ENCODE data around the gene RRM2. TPM values are rescaled to one million over a fixed set of nuclear protein-coding genes. Genes with fewer than 3 reads are reported as not detected.
A peak's percentile ranks its signal among the peaks of the same experiment; 100 is the strongest.

RRM2 gene
- total RNA-seq, 1 experiment from 2014 or later, result 22.6 TPM

DNA sequence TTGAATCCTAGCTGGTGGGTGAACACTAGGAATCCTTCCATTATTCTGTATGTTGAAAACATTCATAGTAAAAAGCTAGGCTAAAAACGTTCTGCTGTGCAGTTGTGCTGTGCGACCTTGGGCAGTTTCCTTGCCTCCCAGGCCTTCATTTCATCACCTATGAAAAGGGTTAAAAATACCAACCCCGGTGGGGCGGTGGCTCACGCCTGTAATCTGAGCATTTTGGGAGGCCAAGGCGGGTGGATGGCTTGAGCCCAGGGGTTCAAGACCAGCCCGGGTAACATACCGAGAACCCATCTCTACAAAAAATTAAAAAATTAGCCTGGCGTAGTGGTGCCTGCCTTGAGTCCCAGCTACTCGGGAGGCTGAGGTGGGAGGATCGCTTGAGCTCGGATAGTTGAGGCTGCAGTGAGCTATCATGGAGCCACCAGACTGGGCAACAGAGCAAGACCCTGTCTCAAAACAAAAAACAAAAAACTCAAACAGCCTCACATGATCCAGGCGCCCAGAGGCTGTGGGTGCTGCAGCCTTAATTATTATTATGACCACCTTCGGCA lies 2.9 kb upstream of the RRM2 start:
- H3K9ac ChIP-seq (ENCODE audit: low read length), result peak overlapping the region; percentile 87
- H3K27ac ChIP-seq (ENCODE audit: low read length), result peak overlapping the region; percentile 23; the same call in 1 of the 2 replicates
- peaks cover 33% of the 10 kb centered on the region for H3K4me1 ChIP-seq (ENCODE audit: low read length)
- peak overlapping the region; percentile 97 for H3K4me3 ChIP-seq (ENCODE audit: low read length)
- H3K9me3 ChIP-seq (ENCODE audit: low read length), result no peaks in the 10 kb centered on the region
- H3K36me3 ChIP-seq (ENCODE audit: insufficient read depth, low read length), result peaks cover 12% of the 10 kb centered on the region
- H2AFZ ChIP-seq (ENCODE audit: low read length), result peak overlapping the region; percentile 39; the same call in 1 of the 2 replicates
- H3K27me3 ChIP-seq (ENCODE audit: low read length), result no peaks in the 10 kb centered on the region
- no peaks in the 10 kb centered on the region for H3K9me2 ChIP-seq (replicated peaks; ENCODE audit: insufficient read depth, low read length)
- H4K20me1 ChIP-seq (ENCODE audit: insufficient read depth, low read depth, low read length), result peaks cover 8% of the 10 kb centered on the region
- no peak for DNase-seq
- peaks cover 45% of the 10 kb centered on the region for H3K79me2 ChIP-seq (ENCODE audit: low read length)
- peak overlapping the region; percentile 93 for H3K4me2 ChIP-seq (ENCODE audit: low read depth, low read length, poor library complexity, severe bottlenecking)

DNA sequence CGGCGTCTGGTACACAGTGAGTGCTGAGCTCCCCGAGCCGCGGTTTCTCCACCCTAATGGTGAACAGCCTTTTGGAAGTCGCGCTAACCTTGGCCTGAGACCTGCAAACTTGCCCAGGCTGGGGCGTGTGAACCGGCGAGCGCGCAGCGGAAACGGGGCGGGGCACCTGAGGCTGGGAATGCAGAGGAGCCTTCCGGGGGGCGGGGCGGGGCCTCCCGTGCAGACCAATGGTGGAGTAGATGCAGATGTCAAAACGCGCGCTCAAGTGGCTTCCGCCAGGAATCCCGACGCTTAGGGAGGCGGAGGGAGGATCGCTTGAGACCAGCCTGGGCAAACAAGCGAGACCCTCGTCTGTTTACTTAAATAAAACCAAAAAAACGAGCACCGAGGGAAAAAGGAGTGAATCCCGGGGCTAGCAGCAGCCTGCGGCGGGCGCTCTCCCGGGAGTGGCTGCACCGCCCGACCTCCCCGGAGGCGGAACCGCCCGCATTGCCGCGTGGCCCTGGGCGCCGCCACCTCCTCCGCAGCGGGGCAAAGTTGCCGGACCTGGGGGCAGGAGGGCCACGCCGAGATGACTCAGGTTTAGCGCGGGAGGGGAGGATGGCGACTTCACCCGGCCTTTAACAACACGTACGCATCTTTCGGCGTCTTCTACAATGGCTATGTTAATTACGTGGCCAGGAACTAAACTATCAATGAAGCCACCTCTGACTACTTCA lies 2.2 kb upstream of the RRM2 start:
- H4K20me1 ChIP-seq (ENCODE audit: insufficient read depth, low read depth, low read length), result peaks cover 14% of the 10 kb centered on the region
- H3K9ac ChIP-seq (ENCODE audit: low read length), result peak overlapping the region; percentile 87

DNA sequence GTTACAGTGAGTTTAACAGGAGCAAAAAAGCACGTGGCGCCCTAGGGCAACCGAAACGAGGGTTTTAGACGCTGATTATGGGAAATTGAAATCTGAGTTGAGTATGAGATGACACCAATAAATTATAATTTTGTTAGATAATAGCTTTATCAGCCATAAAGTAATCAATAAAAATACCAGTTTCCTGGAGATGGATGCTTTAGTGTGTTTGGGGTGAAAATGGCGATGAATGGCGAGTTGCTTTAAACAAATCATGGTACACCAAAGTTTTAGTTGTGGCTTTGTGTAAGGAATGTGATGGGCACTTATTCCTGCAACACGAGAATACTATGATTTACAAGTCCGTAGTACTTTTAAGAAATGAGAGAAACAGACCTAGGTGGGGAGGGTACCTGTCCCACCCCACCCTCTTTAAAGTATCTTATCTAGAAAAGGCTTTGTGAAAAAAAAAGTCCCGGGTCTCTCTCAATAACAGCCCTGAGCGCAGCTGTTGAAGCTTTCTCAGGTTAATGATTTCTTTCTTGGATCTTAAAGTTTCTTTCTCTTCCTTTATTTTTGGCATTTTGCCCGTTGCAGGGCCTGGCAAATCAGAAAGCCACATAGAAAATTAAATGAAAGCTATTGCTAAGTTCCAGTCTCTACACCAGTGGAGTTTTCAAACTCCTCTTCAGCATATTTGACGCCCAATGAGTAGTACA lies 1.5 kb upstream of the RRM2 start:
- no peaks in the 10 kb centered on the region for H3K9me2 ChIP-seq (replicated peaks; ENCODE audit: insufficient read depth, low read length)
- peak overlapping the region; percentile 93 for H3K4me2 ChIP-seq (ENCODE audit: low read depth, low read length, poor library complexity, severe bottlenecking)
- peak; percentile 84 for DNase-seq
- peaks cover 14% of the 10 kb centered on the region for H4K20me1 ChIP-seq (ENCODE audit: insufficient read depth, low read depth, low read length)
- H3K36me3 ChIP-seq (ENCODE audit: insufficient read depth, low read length), result peaks cover 23% of the 10 kb centered on the region
- peak overlapping the region; percentile 87 for H3K9ac ChIP-seq (ENCODE audit: low read length)
- H2AFZ ChIP-seq (ENCODE audit: low read length), result no peak overlapping the region
- H3K9me3 ChIP-seq (ENCODE audit: low read length), result no peaks in the 10 kb centered on the region
- peaks cover 43% of the 10 kb centered on the region for H3K4me1 ChIP-seq (ENCODE audit: low read length)
- no peaks in the 10 kb centered on the region for H3K27me3 ChIP-seq (ENCODE audit: low read length)
- H3K27ac ChIP-seq (ENCODE audit: low read length), result peak overlapping the region; percentile 83
- peaks cover 52% of the 10 kb centered on the region for H3K79me2 ChIP-seq (ENCODE audit: low read length)
- peak overlapping the region; percentile 97 for H3K4me3 ChIP-seq (ENCODE audit: low read length)

More for the DNA sequence above, 2.2 kb upstream of the RRM2 start:
- H3K4me3 ChIP-seq (ENCODE audit: low read length), result peak overlapping the region; percentile 97
- no peaks in the 10 kb centered on the region for H3K9me3 ChIP-seq (ENCODE audit: low read length)
- no peaks in the 10 kb centered on the region for H3K9me2 ChIP-seq (replicated peaks; ENCODE audit: insufficient read depth, low read length)
- H3K4me1 ChIP-seq (ENCODE audit: low read length), result peaks cover 39% of the 10 kb centered on the region
- H3K4me2 ChIP-seq (ENCODE audit: low read depth, low read length, poor library complexity, severe bottlenecking), result peak overlapping the region; percentile 93
- H3K27me3 ChIP-seq (ENCODE audit: low read length), result no peaks in the 10 kb centered on the region
- H3K27ac ChIP-seq (ENCODE audit: low read length), result peak overlapping the region; percentile 83
- H3K36me3 ChIP-seq (ENCODE audit: insufficient read depth, low read length), result peaks cover 18% of the 10 kb centered on the region
- H2AFZ ChIP-seq (ENCODE audit: low read length), result peak overlapping the region; percentile 39
- peak; percentile 98 for DNase-seq
- peaks cover 50% of the 10 kb centered on the region for H3K79me2 ChIP-seq (ENCODE audit: low read length)

DNA sequence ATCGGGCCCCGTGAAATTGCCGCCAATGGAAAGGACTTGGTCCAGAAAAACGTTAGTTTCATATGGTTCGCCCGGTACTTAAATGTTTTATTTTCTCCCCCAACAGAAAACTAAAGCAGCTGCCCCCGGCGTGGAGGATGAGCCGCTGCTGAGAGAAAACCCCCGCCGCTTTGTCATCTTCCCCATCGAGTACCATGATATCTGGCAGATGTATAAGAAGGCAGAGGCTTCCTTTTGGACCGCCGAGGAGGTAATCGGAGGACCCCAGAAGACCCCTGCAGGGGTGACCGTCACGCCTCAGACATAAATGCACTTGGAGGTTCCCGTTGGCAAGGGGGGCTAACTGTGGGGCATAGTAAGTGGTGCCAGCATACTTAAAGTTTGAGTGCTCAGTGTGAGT lies 742 bp downstream of the RRM2 start:
- DNase-seq, result peak; percentile 58
- H3K4me2 ChIP-seq (ENCODE audit: low read depth, low read length, poor library complexity, severe bottlenecking), result peak overlapping the region; percentile 93
- peaks cover 52% of the 10 kb centered on the region for H3K79me2 ChIP-seq (ENCODE audit: low read length)
- peak overlapping the region; percentile 11; the same call in 1 of the 2 replicates for H3K27ac ChIP-seq (ENCODE audit: low read length)
- H3K4me3 ChIP-seq (ENCODE audit: low read length), result peak overlapping the region; percentile 97
- peaks cover 17% of the 10 kb centered on the region for H4K20me1 ChIP-seq (ENCODE audit: insufficient read depth, low read depth, low read length)
- H3K36me3 ChIP-seq (ENCODE audit: insufficient read depth, low read length), result peaks cover 43% of the 10 kb centered on the region
- no peaks in the 10 kb centered on the region for H3K9me2 ChIP-seq (replicated peaks; ENCODE audit: insufficient read depth, low read length)
- peaks cover 53% of the 10 kb centered on the region for H3K4me1 ChIP-seq (ENCODE audit: low read length)
- no peaks in the 10 kb centered on the region for H3K27me3 ChIP-seq (ENCODE audit: low read length)
- peak overlapping the region; percentile 87 for H3K9ac ChIP-seq (ENCODE audit: low read length)
- no peak overlapping the region for H2AFZ ChIP-seq (ENCODE audit: low read length)
- H3K9me3 ChIP-seq (ENCODE audit: low read length), result no peaks in the 10 kb centered on the region

DNA sequence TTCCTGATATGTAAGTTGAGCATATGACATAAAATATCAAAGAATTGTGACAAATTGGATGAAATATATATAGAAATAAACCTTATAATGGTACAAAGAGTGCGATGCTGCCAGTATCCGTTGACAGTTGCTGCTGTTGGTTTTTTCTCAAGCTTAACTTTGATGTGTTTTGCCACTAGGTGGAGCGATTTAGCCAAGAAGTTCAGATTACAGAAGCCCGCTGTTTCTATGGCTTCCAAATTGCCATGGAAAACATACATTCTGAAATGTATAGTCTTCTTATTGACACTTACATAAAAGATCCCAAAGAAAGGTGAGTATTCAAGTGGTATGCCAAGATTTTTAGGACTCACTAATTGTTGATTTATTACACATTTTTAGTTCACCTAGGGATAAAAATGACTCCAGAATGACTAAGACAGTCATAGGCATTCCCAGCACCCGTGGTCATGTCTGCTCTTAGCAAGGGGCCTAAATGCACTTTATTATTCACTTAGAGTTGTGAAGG lies 2.1 kb downstream of the RRM2 start:
- no peak overlapping the region for H3K27ac ChIP-seq (ENCODE audit: low read length)
- no peaks in the 10 kb centered on the region for H3K9me3 ChIP-seq (ENCODE audit: low read length)
- H3K4me1 ChIP-seq (ENCODE audit: low read length), result peaks cover 55% of the 10 kb centered on the region
- peak overlapping the region; percentile 93 for H3K4me2 ChIP-seq (ENCODE audit: low read depth, low read length, poor library complexity, severe bottlenecking)
- DNase-seq, result peak; percentile 86
- H3K9me2 ChIP-seq (replicated peaks; ENCODE audit: insufficient read depth, low read length), result no peaks in the 10 kb centered on the region
- peak overlapping the region; percentile 97 for H3K4me3 ChIP-seq (ENCODE audit: low read length)
- H3K9ac ChIP-seq (ENCODE audit: low read length), result peak overlapping the region; percentile 87
- peaks cover 56% of the 10 kb centered on the region for H3K36me3 ChIP-seq (ENCODE audit: insufficient read depth, low read length)
- no peak overlapping the region for H2AFZ ChIP-seq (ENCODE audit: low read length)
- no peaks in the 10 kb centered on the region for H3K27me3 ChIP-seq (ENCODE audit: low read length)
- H4K20me1 ChIP-seq (ENCODE audit: insufficient read depth, low read depth, low read length), result peaks cover 21% of the 10 kb centered on the region
- peaks cover 44% of the 10 kb centered on the region for H3K79me2 ChIP-seq (ENCODE audit: low read length)

DNA sequence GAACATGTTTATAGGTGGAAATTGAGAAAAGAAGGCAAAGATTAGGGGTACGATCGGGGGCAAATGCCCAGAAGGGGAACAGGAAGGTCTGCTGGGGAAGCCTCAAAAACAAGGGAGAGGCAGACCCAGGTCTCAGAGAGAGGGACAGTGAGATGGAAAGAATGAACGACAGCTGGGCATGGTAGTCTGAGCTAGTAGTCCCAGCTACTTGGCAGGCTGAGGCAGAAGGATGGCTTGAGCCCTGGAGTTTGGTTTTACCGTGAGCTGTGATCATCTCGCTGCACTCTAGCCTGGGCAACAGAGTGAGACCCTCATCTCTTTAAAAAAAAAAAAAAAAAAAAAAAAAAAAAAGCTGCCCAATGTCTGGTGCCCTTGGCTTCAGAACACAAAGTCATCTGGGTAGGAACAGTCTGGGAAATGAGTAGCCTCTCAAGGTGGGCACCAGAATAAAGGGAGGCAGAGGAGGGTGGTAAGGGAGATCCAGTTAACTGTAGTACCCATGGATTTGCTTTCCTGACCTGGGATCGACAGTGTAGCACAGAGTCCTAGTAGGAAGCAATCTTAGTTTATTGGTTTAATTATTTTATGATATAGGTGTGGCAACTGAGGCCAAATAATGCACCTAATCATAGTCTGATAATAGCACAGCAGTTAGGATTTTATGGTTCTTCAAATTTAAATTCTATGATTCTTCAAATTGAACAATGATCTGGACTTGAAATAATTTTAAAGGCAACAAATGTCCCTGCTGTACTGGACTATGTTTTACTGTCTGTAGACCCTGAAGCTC lies 3.5 kb downstream of the RRM2 start:
- Histone ChIP-seq H3K4me3 (ENCODE audit: low read length) (no peak overlapping the region), H3K4me1 (ENCODE audit: low read length) (peaks cover 51% of the 10 kb centered on the region), H2AFZ (ENCODE audit: low read length) (no peak overlapping the region), H3K27me3 (ENCODE audit: low read length) (no peaks in the 10 kb centered on the region), H3K36me3 (ENCODE audit: insufficient read depth, low read length) (peaks cover 65% of the 10 kb centered on the region), H3K9me3 (ENCODE audit: low read length) (no peaks in the 10 kb centered on the region), H3K4me2 (ENCODE audit: low read depth, low read length, poor library complexity, severe bottlenecking) (no peak overlapping the region), H3K9me2 (replicated peaks; ENCODE audit: insufficient read depth, low read length) (no peaks in the 10 kb centered on the region), H3K9ac (ENCODE audit: low read length) (no peak overlapping the region), H3K79me2 (ENCODE audit: low read length) (peaks cover 35% of the 10 kb centered on the region), H3K27ac (ENCODE audit: low read length) (no peak overlapping the region), H4K20me1 (ENCODE audit: insufficient read depth, low read depth, low read length) (peaks cover 21% of the 10 kb centered on the region)
- peak; percentile 42 for DNase-seq

DNA sequence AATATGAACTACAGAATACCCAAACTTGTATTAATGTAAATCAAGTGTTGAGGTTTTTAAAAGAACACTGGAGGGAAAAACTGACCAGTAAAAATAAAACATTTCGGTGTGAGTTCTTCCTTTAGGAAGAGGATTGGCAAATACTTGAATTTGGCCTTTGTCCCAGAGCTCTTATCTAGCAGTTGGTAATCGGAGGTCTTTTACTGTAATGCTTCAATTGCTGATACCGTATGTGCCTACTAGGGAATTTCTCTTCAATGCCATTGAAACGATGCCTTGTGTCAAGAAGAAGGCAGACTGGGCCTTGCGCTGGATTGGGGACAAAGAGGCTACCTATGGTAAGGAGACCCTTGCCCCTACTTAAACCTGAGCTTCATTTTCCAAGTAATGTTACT lies 4.1 kb downstream of the RRM2 start:
- H3K9me2 ChIP-seq (replicated peaks; ENCODE audit: insufficient read depth, low read length), result no peaks in the 10 kb centered on the region
- no peak overlapping the region for H3K4me3 ChIP-seq (ENCODE audit: low read length)
- H3K27ac ChIP-seq (ENCODE audit: low read length), result no peak overlapping the region
- peaks cover 21% of the 10 kb centered on the region for H4K20me1 ChIP-seq (ENCODE audit: insufficient read depth, low read depth, low read length)
- H3K27me3 ChIP-seq (ENCODE audit: low read length), result no peaks in the 10 kb centered on the region
- H3K4me2 ChIP-seq (ENCODE audit: low read depth, low read length, poor library complexity, severe bottlenecking), result no peak overlapping the region
- peaks cover 29% of the 10 kb centered on the region for H3K79me2 ChIP-seq (ENCODE audit: low read length)
- H3K9me3 ChIP-seq (ENCODE audit: low read length), result no peaks in the 10 kb centered on the region
- no peak overlapping the region for H3K9ac ChIP-seq (ENCODE audit: low read length)
- DNase-seq, result no peak
- H2AFZ ChIP-seq (ENCODE audit: low read length), result no peak overlapping the region
- H3K36me3 ChIP-seq (ENCODE audit: insufficient read depth, low read length), result peaks cover 70% of the 10 kb centered on the region
- H3K4me1 ChIP-seq (ENCODE audit: low read length), result peaks cover 45% of the 10 kb centered on the region
